Activated CD4-positive, alpha-beta T cell treated with anti-CD3 and anti-CD28 coated beads for 48 hours (primary cell): ENCODE results near the gene RAP1GAP2.

Source experiments
- DNase-seq: peaks from one replicate; pipeline ENCODE4 v3.0.0-alpha.2; 2020

The RAP1GAP2 gene

DNA sequence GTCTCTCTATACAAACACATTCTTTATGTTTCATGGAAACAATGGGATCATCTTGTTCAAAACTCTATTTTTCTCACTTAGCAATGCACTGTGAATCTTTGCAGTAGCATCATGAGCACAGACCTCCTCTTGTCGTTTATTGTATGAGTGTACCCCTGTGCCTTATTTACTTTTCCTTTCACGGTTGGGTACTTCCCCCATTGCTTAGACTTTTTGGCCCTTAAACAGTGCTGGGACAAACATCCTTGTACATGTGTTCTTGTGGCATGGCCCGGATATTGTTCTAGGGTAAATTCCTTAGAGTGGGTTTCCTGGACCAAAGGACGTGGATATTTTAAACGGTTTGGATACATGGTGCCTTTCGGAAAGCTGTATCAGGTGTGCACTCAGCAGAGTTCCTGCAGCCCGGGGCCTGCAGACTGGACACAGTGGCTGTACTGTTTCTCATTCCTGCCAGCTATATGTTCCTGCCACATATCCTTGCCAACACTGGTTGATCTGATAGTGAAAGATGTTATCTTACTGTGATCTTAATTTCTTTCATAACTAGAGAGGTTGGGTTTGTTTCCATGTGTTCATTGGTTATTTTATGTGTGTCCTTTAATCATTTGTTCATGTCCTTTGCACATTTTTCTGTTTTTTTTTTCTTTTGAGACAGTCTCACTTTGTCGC lies 156.1 kb downstream of the RAP1GAP2 start:
- DNase-seq: no peak

- no peak for DNase-seq
Observed at GRCh38 chr17:2954898-2955445, 158.7 kb downstream of the RAP1GAP2 start.

DNA sequence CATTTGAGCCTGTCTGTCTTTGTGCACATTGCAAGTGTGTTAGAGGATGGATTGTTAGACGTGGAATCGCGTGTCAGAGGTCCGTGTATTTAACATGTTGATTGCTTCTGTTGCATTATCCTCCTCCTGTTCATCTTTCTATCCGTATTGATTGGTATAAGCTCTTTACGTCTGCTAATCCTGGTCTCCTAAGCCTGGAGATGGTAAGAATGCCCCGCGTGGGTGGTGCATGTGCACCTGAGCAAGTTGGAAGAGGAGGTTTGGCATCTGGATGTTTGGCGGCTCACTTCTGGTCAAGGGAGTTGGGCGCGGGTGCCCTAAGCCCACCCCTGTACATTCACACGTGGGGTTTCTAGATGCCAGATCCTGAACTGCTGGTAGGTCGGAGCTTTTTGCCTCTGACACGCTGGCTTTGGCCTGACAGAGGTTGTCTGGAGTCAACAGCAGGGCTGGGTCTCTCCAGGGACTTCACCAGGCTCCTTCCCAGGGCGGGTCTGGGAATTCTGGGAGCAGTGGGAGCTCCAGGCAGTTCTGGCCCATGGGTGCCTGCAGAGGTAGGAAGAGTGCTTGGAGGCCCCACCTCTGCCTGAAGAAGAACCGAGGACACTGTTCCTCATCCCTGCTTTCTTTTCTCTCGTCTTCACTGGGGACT lies 159.8 kb downstream of the RAP1GAP2 start:
- DNase-seq: no peak

DNA sequence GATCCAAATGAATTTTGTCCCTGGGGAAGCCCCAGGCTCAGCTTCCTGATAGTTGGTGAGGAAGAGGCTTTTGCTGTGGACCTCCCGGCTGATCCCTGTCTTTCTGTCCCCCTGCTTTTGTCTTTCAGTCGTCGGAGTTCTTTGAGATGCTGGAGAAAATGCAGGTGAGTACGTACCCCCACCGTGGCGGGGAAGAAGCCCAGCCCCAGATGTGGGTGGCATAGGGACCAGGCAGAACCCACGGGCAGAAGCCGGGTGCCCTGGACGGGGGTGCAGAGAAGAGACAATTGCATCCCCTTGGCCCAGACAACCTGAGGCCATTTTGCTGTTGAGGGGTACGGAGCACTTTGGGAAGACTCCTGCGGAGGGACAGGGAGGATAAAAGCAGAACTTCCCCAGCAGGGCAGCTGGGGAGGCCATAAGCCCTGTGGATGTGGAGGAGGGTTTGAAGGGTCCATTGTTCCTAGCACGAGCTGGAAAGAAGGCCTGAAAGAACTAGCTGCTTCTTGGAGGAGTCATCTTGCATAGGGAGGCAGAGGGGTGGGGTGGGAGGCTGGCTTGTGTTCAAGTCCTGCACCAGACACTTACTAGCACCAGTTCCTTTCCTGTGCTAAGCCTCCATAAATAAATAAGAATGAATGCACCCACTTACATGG lies 161.5 kb downstream of the RAP1GAP2 start:
- no peak for DNase-seq

- DNase-seq: no peak
Observed at GRCh38 chr17:2958706-2959222, 162.5 kb downstream of the RAP1GAP2 start.

- DNase-seq: no peak
Observed at GRCh38 chr17:2959371-2960130, 163.3 kb downstream of the RAP1GAP2 start.

DNA sequence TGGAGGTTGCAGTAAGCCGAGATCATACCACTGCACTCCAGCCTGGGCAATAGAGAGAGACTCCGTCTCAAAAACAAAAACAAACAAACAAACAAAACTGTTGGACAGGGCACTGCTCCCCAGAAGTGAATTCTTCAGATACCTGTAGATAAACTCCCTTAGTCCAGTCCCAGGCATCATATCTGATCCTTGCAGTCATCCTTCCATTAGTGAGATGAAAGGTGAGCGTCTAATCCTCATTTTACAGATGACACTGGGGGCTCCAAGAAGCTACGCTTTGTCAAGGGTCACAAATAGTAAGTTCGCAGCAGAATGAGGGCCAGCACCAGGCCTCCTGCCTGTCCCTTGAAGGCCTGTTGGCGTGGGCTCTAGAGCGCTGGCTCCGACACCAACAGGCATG lies 165.2 kb downstream of the RAP1GAP2 start:
- DNase-seq: no peak

DNA sequence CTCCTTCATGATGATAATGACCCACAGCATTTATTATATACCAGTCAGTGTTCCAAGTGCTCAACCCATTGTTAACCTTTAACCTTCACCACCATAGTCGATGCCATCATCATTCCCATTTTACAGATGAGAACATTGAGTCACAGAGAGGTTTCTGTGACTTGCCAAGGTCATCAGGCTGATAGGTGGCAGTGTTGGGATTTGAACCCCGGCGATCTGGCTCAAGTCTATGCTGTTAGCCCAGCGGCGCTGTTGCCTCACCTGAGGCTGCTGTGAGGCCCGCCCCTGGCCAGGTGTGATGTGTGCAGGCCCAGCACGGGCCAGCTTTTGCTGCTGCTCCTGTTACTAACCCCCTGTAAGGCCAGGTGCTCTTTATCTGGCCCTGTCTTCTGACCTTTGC lies 166.0 kb downstream of the RAP1GAP2 start:
- no peak for DNase-seq

- DNase-seq: no peak
Observed at GRCh38 chr17:2962729-2963128, 166.5 kb downstream of the RAP1GAP2 start.

DNA sequence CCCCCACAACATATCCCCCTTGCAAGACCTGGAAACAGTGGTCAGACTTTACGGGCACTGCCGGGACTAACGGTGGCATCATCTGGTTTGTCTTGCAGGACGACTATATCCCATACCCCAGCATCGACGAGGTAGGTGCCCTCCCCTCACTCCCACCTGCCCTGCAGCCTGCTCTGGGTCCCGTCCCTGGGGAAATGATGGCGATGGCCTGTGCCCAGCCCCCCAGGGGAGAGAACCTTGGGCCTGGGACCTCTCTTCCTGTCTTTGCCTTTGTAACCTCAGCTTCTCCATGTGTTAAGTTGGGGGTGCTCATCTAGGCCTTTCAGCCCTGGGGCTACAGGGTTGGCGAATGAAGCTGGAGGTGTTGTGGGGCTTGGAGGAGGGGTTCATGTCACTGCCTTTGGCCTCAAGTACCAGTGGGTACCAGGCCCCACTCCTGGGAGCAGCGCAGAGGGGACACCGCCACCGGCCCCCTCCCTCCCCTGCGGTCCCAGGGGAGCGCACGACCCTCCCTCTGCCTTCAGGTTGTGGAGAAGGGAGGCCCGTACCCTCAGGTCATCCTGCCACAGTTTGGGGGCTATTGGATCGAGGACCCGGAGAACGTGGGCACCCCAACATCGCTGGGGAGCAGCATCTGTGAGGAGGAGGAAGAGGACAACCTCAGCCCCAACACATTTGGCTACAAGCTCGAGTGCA lies 167.2 kb downstream of the RAP1GAP2 start:
- DNase-seq: no peak

- DNase-seq: no peak
Observed at GRCh38 chr17:2964028-2964356, 167.8 kb downstream of the RAP1GAP2 start.

DNA sequence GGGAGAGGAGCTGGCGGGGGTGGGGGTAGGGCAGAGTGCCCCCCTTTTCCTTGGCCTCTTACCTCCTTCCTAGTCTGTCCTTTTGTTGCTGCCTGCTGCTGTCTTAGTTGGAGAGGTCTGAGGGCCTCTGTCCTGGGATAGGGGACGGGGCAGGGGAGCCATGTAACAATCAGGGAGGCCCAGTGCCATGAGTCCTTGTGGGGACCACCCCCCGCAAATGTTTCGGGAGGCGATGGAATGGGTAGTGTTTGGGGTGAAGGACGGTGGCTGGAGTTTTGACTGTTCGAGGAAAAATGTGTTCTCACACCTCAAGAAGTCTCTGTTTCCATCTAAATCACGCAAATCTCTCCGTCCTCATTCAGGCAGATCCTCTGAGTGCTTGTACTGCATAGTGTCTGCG lies 168.1 kb downstream of the RAP1GAP2 start:
- no peak for DNase-seq

- DNase-seq: no peak
Observed at GRCh38 chr17:2964831-2965230, 168.6 kb downstream of the RAP1GAP2 start.

GRCh38 chr17:2965621-2966595 lies 169.7 kb downstream of the RAP1GAP2 start:
- DNase-seq: no peak

DNA sequence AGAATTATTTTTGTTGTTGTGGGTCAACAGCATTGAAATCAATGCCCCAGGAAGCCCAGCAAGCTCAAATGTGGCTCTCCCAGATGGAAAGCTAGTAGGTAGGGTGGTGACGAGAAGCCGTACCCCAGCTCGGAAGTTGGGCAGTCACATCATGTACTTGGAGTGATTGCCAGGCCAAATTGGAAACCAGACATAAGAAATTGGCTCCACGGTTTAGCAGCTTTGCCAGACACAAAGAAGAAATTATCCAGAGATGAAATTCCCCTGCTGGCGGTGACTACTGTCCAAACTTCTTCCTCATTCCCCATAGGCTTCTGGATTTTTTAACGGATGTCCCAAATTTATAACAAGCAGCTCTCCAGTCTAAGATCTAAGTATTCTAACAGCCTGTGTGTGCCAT lies 171.3 kb downstream of the RAP1GAP2 start:
- DNase-seq: no peak

GRCh38 chr17:2971851-2972250 lies 175.6 kb downstream of the RAP1GAP2 start:
- DNase-seq: no peak

DNA sequence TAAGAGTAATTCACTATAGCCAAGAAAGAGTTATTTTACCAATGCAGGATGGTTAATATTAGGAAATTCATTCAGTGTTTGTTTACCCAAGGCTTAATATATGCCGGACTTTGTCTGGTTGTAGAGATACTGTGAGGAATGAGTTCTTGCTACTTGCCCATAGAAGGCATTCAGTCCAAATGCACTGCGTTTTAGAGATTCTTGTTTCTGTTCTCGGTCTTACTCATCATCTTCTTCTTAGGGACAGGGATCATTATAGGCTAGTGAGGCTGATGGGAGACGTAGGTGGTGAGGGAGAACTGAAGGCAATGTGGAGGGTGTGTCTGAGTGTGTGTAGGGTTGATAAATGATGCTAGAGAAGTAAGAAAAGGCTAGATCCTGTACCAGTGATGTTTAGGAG lies 176.5 kb downstream of the RAP1GAP2 start:
- DNase-seq: no peak

DNA sequence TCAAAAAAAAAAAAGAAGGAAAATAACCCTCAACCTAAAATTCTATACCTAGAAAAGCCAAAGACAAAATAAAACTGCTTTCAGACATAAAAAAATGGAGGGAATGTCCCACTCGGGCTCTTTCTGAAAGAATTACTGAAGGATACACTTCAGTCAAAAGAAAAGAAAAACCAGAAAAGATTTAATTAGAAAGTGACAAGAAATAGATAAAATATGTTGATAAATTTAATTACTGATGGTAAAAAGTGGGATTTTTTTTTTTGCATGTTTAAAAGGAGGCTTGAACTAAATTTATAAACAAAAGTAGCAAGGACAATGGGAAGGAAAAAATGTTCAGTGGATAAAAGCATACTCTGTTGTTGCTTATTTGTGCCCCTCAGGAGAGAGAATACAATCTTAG lies 178.1 kb downstream of the RAP1GAP2 start:
- DNase-seq: no peak

DNA sequence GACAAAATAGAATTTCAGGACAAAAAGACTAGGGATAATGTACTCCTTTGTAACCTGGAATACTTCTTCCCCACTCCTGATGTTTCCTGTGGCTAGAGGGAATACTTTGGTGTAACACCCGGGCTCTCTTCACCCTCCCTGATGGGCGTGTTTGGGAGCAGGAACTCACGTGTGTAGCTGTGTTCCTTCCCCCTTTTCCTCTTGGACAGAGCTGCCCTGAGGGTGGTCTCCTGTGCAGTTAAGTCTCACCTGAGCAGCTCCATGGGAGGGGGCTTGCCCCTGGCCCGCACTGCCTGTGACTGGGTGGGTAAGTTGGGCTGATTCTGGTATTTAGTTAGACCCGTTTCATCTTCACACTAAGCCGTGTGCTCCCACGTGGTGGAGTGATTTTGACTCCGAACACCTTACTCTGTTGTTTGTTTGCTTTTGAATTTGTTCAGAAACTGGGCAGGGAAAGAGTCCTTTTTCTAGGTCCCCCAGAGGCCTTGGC lies 179.3 kb downstream of the RAP1GAP2 start:
- no peak for DNase-seq

GRCh38 chr17:2977157-2977556 lies 180.9 kb downstream of the RAP1GAP2 start:
- DNase-seq: no peak

DNA sequence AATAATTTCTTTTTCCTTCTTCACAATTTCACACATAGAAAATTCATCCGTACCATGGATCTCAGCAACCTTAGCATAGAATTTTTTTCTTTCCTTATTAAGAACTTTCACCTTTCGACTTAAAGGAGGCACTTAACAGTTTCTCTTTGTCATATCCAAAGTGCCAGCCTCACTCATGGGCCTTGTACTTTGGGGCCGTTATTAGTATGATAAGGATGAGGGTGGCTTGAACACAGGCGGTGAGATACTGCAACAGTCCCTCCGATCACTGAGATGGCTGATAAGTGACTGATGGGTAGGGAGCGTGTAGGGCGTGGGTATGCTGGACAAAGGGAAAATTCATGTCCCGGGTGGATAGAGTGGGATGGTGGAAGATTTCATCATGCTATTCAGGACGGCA lies 181.9 kb downstream of the RAP1GAP2 start:
- DNase-seq: no peak
